Fibroblast of lung (primary cell): ENCODE data around the gene MYL10. TPM values are rescaled to one million over a fixed set of nuclear protein-coding genes. Genes with fewer than 3 reads are reported as not detected.

ENCODE experiments used
- DNase-seq, 2 donors: peaks; one replicate each; pipeline versions ENCODE4 v3.0.0 to v3.0.0-alpha.2; 2010; ENCODE audit warnings: low read depth in 2 of 2
- H2AFZ ChIP-seq: 2 replicates; pipeline ENCODE4 v1.5.1; 2012; ENCODE audit warnings: low read length, control low read depth, inconsistent platforms
- H3K27ac ChIP-seq: 2 replicates; pipeline ENCODE4 v1.5.1; 2011; ENCODE audit warnings: low read length, control low read depth; ENCODE audit not compliant: insufficient read depth
- H3K27me3 ChIP-seq: 2 replicates; pipeline ENCODE4 v1.5.1; 2011; ENCODE audit warnings: mild to moderate bottlenecking, low read length; ENCODE audit not compliant: control insufficient read depth, insufficient read depth
- H3K36me3 ChIP-seq: 2 replicates; pipeline ENCODE4 v1.5.1; 2011; ENCODE audit warnings: low read length; ENCODE audit not compliant: control insufficient read depth, insufficient read depth
- H3K4me1 ChIP-seq: 2 replicates; pipeline ENCODE4 v1.5.1; 2011; ENCODE audit warnings: low read length; ENCODE audit not compliant: control insufficient read depth, insufficient read depth; ENCODE audit errors: extremely low read depth
- H3K4me2 ChIP-seq: 2 replicates; pipeline ENCODE4 v1.5.1; 2011; ENCODE audit warnings: low read length, control low read depth; ENCODE audit not compliant: insufficient read depth; ENCODE audit errors: extremely low read depth
- H3K4me3 ChIP-seq, 4 experiments: fragments of 200-600 bp in 1 of 4; sonication (generic) in 1 of 4; replicated peaks in 1 of 4; 2 replicates each; pipeline ENCODE4 v1.5.1; 2011 to 2016; ENCODE audit warnings: low read length in 4 of 4, low read depth in 3 of 4, mild to moderate bottlenecking in 3 of 4, control low read depth in 2 of 4, inconsistent platforms in 1 of 4, mixed read lengths in 1 of 4; ENCODE audit not compliant: insufficient read depth in 1 of 4; ENCODE audit errors: control extremely low read depth in 1 of 4
- H3K79me2 ChIP-seq: 2 replicates; pipeline ENCODE4 v1.5.1; 2012; ENCODE audit warnings: mild to moderate bottlenecking, low read length, inconsistent platforms; ENCODE audit not compliant: control insufficient read depth, insufficient read depth
- H3K9ac ChIP-seq: 2 replicates; pipeline ENCODE4 v1.5.1; 2011; ENCODE audit warnings: mild to moderate bottlenecking, low read length, control low read depth; ENCODE audit not compliant: insufficient read depth
- H3K9me3 ChIP-seq: 2 replicates; pipeline ENCODE4 v1.5.1; 2012; ENCODE audit warnings: low read depth, low read length; ENCODE audit not compliant: control insufficient read depth, insufficient read depth
- H4K20me1 ChIP-seq: 2 replicates; pipeline ENCODE4 v1.5.1; 2011; ENCODE audit warnings: low read length; ENCODE audit not compliant: control insufficient read depth, insufficient read depth; ENCODE audit errors: extremely low read depth
- CTCF ChIP-seq, 2 donors: IDR thresholded peaks in 1 of 2; conservative IDR thresholded peaks in 1 of 2; 1 replicate in 1 of 2; 2 replicates in 1 of 2; pipeline ENCODE4 v1.5.1; 2011 to 2012; ENCODE audit warnings: low read length in 2 of 2, control low read depth in 1 of 2, inconsistent platforms in 1 of 2, low read depth in 1 of 2, mild to moderate bottlenecking in 1 of 2
- EZH2 ChIP-seq: IDR thresholded peaks from 2 replicates; pipeline ENCODE4 v1.5.1; 2012; ENCODE audit warnings: low read length, control low read depth, mild to moderate bottlenecking; ENCODE audit errors: missing control alignments
- polyA plus RNA-seq, 2 donors: library from polyadenylated mRNA; depleted of rRNA in 1 of 2; stranded (reverse) in 1 of 2; unstranded in 1 of 2; fragments of >200 nt; gene quantifications; 2 replicates each; pipeline ENCODE4 v1.2.1, GENCODE V29; 2011 to 2012; ENCODE audit warnings: missing spikeins in 1 of 2
- total RNA-seq: library from RNA; depleted of rRNA; stranded (reverse); fragments of >200 nt; gene quantifications from 2 replicates; pipeline ENCODE4 v1.2.1, GENCODE V29; 2014

Gene MYL10
- total and polyA plus RNA-seq, 2 donors (not counting 1 experiment from before 2014, with no cell fraction given), result not detected

DNA sequence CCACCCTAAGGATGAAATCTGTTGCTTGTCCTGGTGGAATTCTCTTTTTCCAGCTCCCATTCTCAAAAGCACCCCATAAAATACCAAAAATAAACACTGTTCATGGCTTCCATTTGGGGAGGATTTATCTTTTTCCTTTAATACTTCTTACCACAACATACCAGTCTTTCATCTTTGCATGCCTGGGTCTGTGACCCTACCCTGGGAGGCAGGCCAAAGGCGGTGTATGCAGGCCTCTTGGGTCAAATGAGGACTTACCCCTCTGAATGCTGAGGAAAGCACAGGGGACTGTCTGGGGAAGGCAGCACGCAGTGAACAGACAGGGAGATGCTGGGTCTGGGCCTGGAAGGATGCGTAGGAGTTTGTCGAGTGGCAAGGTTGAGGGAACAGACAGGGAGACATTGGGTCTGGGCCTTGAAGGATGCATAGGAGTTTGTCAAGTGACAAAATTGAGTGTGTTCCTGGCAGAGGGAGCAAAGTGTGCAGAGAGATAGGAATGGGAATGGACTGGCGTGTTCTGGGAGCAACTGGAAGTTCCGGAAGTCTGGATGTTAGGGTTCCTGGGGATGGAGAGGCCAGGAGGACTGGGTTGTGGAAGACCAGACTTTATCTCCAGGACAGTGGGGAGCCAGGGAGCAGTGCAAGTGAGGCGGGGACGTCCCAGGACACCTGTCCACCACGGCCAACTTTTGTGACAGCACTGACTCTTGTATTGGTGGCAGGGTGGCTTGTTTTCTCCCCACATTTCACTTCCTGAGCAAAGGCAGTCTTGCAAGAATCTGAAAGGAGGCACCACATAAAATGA lies 40.8 kb downstream of the MYL10 start:
- TF ChIP-seq CTCF (conservative IDR thresholded peaks at IDR 0.05 in 1 of 2, IDR thresholded peaks at IDR 0.05 in 1 of 2; ENCODE audit: low read depth in 1 of 2, low read length in 2 of 2), result no peak
- no peak for TF ChIP-seq EZH2
- no peak overlapping the region for H2AFZ ChIP-seq
- no peak overlapping the region for H3K4me3 ChIP-seq
- no peak for DNase-seq
- no peaks in the 10 kb centered on the region for H3K36me3 ChIP-seq
- H3K27ac ChIP-seq, result no peak overlapping the region
- H4K20me1 ChIP-seq, result no peaks in the 10 kb centered on the region
- H3K4me2 ChIP-seq, result no peak overlapping the region
- H3K4me1 ChIP-seq, result no peaks in the 10 kb centered on the region
- H3K9me3 ChIP-seq, result no peaks in the 10 kb centered on the region
- H3K27me3 ChIP-seq, result no peaks in the 10 kb centered on the region
- H3K79me2 ChIP-seq, result no peaks in the 10 kb centered on the region
- H3K9ac ChIP-seq, result no peak overlapping the region

- DNase-seq, result no peak
- Histone ChIP-seq H3K9ac (no peak overlapping the region), H3K27ac (no peak overlapping the region), H2AFZ (no peak overlapping the region), H3K79me2 (no peaks in the 10 kb centered on the region), H3K36me3 (no peaks in the 10 kb centered on the region), H3K4me1 (no peaks in the 10 kb centered on the region), H3K4me3 (no peak overlapping the region), H3K9me3 (no peaks in the 10 kb centered on the region), H3K4me2 (no peak overlapping the region), H3K27me3 (no peaks in the 10 kb centered on the region), H4K20me1 (no peaks in the 10 kb centered on the region)
- TF ChIP-seq CTCF (conservative IDR thresholded peaks at IDR 0.05 in 1 of 2, IDR thresholded peaks at IDR 0.05 in 1 of 2; ENCODE audit: low read depth in 1 of 2, low read length in 2 of 2) (no peak), EZH2 (no peak)
Observed at GRCh38 chr7:101586906-101587677, 42.0 kb downstream of the MYL10 start.

DNA sequence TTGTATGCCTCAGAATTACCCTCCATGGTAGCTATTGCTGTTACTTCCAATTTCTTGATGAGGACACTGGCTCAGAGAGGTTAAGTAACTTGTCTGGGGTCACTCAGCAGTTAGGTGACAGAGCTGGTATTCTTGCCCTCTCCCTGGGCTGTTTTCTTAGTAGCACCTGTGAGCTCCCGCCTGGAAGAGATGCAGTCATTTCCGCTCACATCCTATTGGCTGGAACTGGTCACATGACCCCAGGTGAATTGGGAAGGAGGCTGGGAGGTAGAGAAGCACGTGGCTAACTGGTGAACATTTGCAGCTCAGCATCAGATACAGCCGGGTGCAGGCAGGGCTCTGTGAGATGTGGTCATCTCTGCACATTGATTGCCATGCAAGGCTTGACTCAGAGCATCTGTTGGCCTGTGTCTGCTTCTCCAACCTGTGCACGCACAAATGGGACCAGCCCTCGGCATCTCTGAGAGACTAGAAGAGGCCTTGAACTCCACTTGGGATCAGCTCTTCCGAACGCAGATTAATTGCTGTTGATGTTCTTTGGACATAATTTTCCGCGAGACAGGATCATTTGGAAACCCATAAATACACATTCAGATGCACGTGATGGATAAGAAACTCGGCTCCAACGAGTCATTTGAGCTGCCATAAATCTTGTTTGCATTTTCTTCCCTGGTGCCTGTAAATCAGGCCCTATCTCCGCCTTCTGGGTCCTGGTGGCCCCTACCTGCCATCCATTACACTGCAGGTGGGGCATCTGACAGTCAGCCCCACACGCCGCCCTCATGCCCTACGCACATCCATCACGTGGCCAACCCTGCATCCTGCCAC lies 42.8 kb downstream of the MYL10 start:
- DNase-seq, result no peak
- H3K9me3 ChIP-seq, result no peaks in the 10 kb centered on the region
- H2AFZ ChIP-seq, result no peak overlapping the region
- H4K20me1 ChIP-seq, result no peaks in the 10 kb centered on the region
- no peak overlapping the region for H3K27ac ChIP-seq
- H3K4me2 ChIP-seq, result no peak overlapping the region
- TF ChIP-seq CTCF (conservative IDR thresholded peaks at IDR 0.05 in 1 of 2, IDR thresholded peaks at IDR 0.05 in 1 of 2; ENCODE audit: low read depth in 1 of 2, low read length in 2 of 2) (no peak), EZH2 (no peak)
- no peaks in the 10 kb centered on the region for H3K27me3 ChIP-seq
- no peaks in the 10 kb centered on the region for H3K4me1 ChIP-seq
- H3K36me3 ChIP-seq, result no peaks in the 10 kb centered on the region
- H3K79me2 ChIP-seq, result no peaks in the 10 kb centered on the region
- H3K4me3 ChIP-seq, result no peak overlapping the region
- no peak overlapping the region for H3K9ac ChIP-seq
